NCI-H2196 treated with DMSO at 0.1 percent for 48 hours (cell line): ENCODE measurements around the gene GZMA.
"Not testable (repeated sequence)": the region's sequence is repeated elsewhere in the genome, so short reads cannot be mapped to it uniquely, and the experiment has no call there.

ENCODE experiments used
- DNase-seq: peaks from one replicate; lab custom pipeline; 2025; ENCODE audit not compliant: unreplicated experiment; lab: John Stamatoyannopoulos, UW

GZMA gene

GRCh38 chr5:55102348-55102747 is at the start of gene GZMA:
Gene GZMA, plus strand, starts transcription at chr5:55102646. Its CDS starts 37 bp downstream, at chr5:55102683.
- DNase-seq = no peak

- no peak for DNase-seq
Observed at GRCh38 chr5:55055183-55055582, 47.3 kb upstream of the GZMA start.

- no peak for DNase-seq
Observed at GRCh38 chr5:55062039-55062779, 40.2 kb upstream of the GZMA start.

GRCh38 chr5:55063220-55063863 is 39.1 kb upstream of the GZMA start:
- DNase-seq = no peak

GRCh38 chr5:55063899-55064298 is 38.5 kb upstream of the GZMA start:
- no peak for DNase-seq

GRCh38 chr5:55064523-55064922 is 37.9 kb upstream of the GZMA start:
- no peak for DNase-seq

GRCh38 chr5:55066277-55066676 is 36.2 kb upstream of the GZMA start:
- DNase-seq = no peak

- no peak for DNase-seq
Observed at GRCh38 chr5:55070968-55071367, 31.5 kb upstream of the GZMA start.

- DNase-seq = no peak
Observed at GRCh38 chr5:55071413-55071812, 31.0 kb upstream of the GZMA start.

GRCh38 chr5:55072666-55073065 is 29.8 kb upstream of the GZMA start:
- DNase-seq = no peak

- DNase-seq = no peak
Observed at GRCh38 chr5:55073211-55073610, 29.2 kb upstream of the GZMA start.

- no peak for DNase-seq
Observed at GRCh38 chr5:55081541-55081940, 20.9 kb upstream of the GZMA start.

- DNase-seq = not testable (repeated sequence)
Observed at GRCh38 chr5:55089301-55089700, 13.1 kb upstream of the GZMA start.

GRCh38 chr5:55091011-55091410 is 11.4 kb upstream of the GZMA start:
- DNase-seq = not testable (repeated sequence)

GRCh38 chr5:55096182-55096581 is 6.3 kb upstream of the GZMA start:
- no peak for DNase-seq

GRCh38 chr5:55096861-55097260 is 5.6 kb upstream of the GZMA start:
- no peak for DNase-seq

GRCh38 chr5:55101148-55101547 is 1.3 kb upstream of the GZMA start:
- DNase-seq = not testable (repeated sequence)

- no peak for DNase-seq
Observed at GRCh38 chr5:55101556-55102276, 730 bp upstream of the GZMA start.

- DNase-seq = no peak
Observed at GRCh38 chr5:55104036-55104772, 1.8 kb downstream of the GZMA start.

- no peak for DNase-seq
Observed at GRCh38 chr5:55104946-55105701, 2.7 kb downstream of the GZMA start.

- not testable (repeated sequence) for DNase-seq
Observed at GRCh38 chr5:55105976-55106375, 3.5 kb downstream of the GZMA start.
